Ectodermal cell (in vitro differentiated cells): ENCODE results near the gene GSDMA.

Experiments
- H3K27ac ChIP-seq: 2 replicates; pipeline ENCODE4 v1.7.0; 2013; ENCODE audit warnings: mild to moderate bottlenecking, low read depth, low read length; ENCODE audit not compliant: insufficient read depth, poor library complexity, severe bottlenecking
- H3K27me3 ChIP-seq: 2 replicates; pipeline ENCODE4 v1.7.0; 2013; ENCODE audit warnings: mild to moderate bottlenecking, low read length; ENCODE audit not compliant: insufficient read depth, control insufficient read depth, poor library complexity, severe bottlenecking
- H3K36me3 ChIP-seq: one replicate; pipeline ENCODE4 v1.7.0; 2013; ENCODE audit warnings: low read length; ENCODE audit not compliant: control insufficient read depth, insufficient read depth
- H3K4me1 ChIP-seq: one replicate; pipeline ENCODE4 v1.7.0; 2013; ENCODE audit warnings: low read length; ENCODE audit not compliant: control insufficient read depth, insufficient read depth
- H3K4me3 ChIP-seq: 2 replicates; pipeline ENCODE4 v1.7.0; 2013; ENCODE audit warnings: low read depth, low read length, control low read depth; ENCODE audit not compliant: insufficient read depth
- H3K9me3 ChIP-seq: 2 replicates; pipeline ENCODE4 v1.7.0; 2013; ENCODE audit warnings: mild to moderate bottlenecking, low read length, moderate library complexity; ENCODE audit not compliant: control insufficient read depth
- WGBS, 2 experiments: methylation state at CpG; one replicate each; pipeline ENCODE4 v1.1.7; 2013; ENCODE audit warnings: missing lambda C conversion rate in 2 of 2; 5-methylcytosine and 5-hydroxymethylcytosine counted together

The GSDMA gene

GRCh38 chr17:39929646-39930407 is 33.0 kb upstream of the GSDMA start:
- Histone ChIP-seq H3K4me1 (peaks cover 23% of the 10 kb centered on the region), H3K27ac (no peak overlapping the region), H3K4me3 (no peak overlapping the region), H3K36me3 (no peaks in the 10 kb centered on the region), H3K9me3 (no peaks in the 10 kb centered on the region), H3K27me3 (no peaks in the 10 kb centered on the region)
- WGBS, 2 experiments, result 93 to 95% methylated on average over 5 of the region's 5 CpGs

- WGBS, 2 experiments, result 83 to 88% methylated on average over 5 of the region's 5 CpGs
- no peaks in the 10 kb centered on the region for H3K36me3 ChIP-seq
- no peaks in the 10 kb centered on the region for H3K9me3 ChIP-seq
- peaks cover 4% of the 10 kb centered on the region for H3K4me1 ChIP-seq
- H3K27me3 ChIP-seq, result no peaks in the 10 kb centered on the region
- no peak overlapping the region for H3K27ac ChIP-seq
- no peak overlapping the region for H3K4me3 ChIP-seq
Observed at GRCh38 chr17:39933912-39934311, 28.9 kb upstream of the GSDMA start.

- Histone ChIP-seq H3K36me3 (no peaks in the 10 kb centered on the region), H3K4me1 (peaks cover 4% of the 10 kb centered on the region), H3K4me3 (no peak overlapping the region), H3K9me3 (no peaks in the 10 kb centered on the region), H3K27ac (no peak overlapping the region), H3K27me3 (no peaks in the 10 kb centered on the region)
- 88 to 92% methylated on average over 5 of the region's 5 CpGs for WGBS, 2 experiments
Observed at GRCh38 chr17:39934324-39934723, 28.5 kb upstream of the GSDMA start.

DNA sequence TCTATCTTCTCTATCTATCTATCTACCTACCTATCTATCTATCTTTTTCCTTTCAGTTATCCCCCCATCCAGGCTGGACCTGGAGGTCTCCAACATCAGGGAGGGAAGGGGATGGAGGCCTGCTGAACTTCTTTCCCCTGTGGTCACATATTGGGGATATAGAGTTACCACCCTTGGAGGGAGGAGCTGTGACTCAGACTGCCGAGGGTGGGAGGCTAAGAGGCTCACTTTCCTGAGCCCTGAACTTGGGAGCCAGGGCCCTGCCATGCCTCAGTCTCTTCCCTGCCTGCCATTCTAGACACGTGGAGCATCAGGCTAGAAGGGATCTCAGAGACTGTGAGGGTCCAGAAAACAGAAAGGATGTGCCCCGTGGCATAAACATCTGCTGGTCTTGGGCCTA is 26.9 kb upstream of the GSDMA start:
- no peak overlapping the region for H3K27ac ChIP-seq
- H3K36me3 ChIP-seq, result no peaks in the 10 kb centered on the region
- no peak overlapping the region for H3K4me3 ChIP-seq
- H3K27me3 ChIP-seq, result no peaks in the 10 kb centered on the region
- peaks cover 4% of the 10 kb centered on the region for H3K4me1 ChIP-seq
- H3K9me3 ChIP-seq, result no peaks in the 10 kb centered on the region
- WGBS, 2 experiments, result 77 to 82% methylated on average over 3 of the region's 3 CpGs

- 90 to 94% methylated on average over 3 of the region's 3 CpGs for WGBS, 2 experiments
Observed at GRCh38 chr17:39937447-39937846, 25.4 kb upstream of the GSDMA start.

DNA sequence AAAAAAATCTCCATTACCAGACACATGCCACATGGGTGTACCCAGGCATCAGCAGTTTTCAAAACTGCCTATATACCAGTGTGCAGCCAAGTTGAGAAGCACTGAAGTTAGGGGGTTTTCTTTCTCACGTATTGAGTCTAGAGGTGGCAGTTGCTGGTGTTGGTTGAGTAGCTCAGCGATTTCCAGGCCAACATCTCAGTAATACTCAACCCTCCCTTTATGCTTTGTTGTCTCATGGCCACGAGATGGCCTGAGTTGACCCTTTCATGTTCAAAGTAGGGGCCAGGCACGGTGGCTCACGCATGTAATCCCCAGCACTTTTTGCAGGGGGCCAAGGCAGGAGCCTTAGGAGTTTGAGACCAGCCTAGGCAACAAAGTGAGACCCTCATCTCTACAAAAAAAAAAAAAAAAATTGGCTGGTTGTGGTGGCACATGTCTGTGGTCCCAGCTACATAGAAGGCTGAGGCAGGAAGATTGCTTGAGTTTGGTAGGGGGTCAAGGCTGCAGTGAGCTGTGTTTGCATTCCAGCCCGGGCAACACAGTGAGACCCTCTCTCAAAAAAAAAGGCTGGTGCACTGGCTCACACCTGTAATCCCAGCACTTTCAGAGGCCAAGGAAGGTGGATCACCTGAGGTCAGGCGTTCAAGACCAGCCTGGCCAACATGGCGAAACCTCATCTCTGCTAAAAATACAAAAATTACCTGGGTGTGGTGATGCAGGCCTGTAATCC is 24.5 kb upstream of the GSDMA start:
- no peaks in the 10 kb centered on the region for H3K36me3 ChIP-seq
- H3K4me3 ChIP-seq, result no peak overlapping the region
- H3K9me3 ChIP-seq, result no peaks in the 10 kb centered on the region
- 80 to 87% methylated on average over 8 of the region's 8 CpGs for WGBS, 2 experiments
- H3K27ac ChIP-seq, result no peak overlapping the region
- no peaks in the 10 kb centered on the region for H3K27me3 ChIP-seq
- peaks cover 4% of the 10 kb centered on the region for H3K4me1 ChIP-seq

More at GRCh38 chr17:39937447-39937846, 25.4 kb upstream of the GSDMA start:
- H3K27ac ChIP-seq, result no peak overlapping the region
- no peak overlapping the region for H3K4me3 ChIP-seq
- H3K36me3 ChIP-seq, result no peaks in the 10 kb centered on the region
- H3K9me3 ChIP-seq, result no peaks in the 10 kb centered on the region
- no peaks in the 10 kb centered on the region for H3K27me3 ChIP-seq
- H3K4me1 ChIP-seq, result peaks cover 4% of the 10 kb centered on the region

DNA sequence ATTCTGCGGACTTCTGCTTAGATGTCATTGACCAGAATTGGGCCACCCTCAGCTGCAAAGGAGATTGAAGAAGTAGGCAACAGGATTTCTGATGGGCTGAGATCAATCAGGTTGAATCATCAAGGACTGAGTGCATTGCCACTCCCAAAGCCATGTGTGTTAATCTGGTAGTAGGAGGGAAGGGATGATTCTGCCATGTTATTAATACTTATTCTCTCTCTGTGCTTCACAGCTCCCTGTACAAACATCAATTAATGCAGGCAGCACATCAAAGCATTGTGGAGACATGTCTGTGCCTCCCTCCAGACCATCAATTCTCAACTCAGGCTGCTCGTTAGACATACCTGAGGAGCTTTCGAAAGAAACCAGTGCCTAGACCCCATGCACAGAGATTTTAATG is 23.7 kb upstream of the GSDMA start:
- Histone ChIP-seq H3K36me3 (no peaks in the 10 kb centered on the region), H3K4me1 (no peaks in the 10 kb centered on the region), H3K9me3 (no peaks in the 10 kb centered on the region), H3K27me3 (no peaks in the 10 kb centered on the region), H3K4me3 (no peak overlapping the region), H3K27ac (no peak overlapping the region)
- 87 to 93% methylated on average over 3 of the region's 3 CpGs for WGBS, 2 experiments

- Histone ChIP-seq H3K36me3 (no peaks in the 10 kb centered on the region), H3K27ac (no peak overlapping the region), H3K27me3 (no peaks in the 10 kb centered on the region), H3K9me3 (no peaks in the 10 kb centered on the region), H3K4me1 (no peaks in the 10 kb centered on the region), H3K4me3 (no peak overlapping the region)
- WGBS, 2 experiments, result 83 to 84% methylated on average over 6 of the region's 6 CpGs
Observed at GRCh38 chr17:39939588-39940419, 23.0 kb upstream of the GSDMA start.

DNA sequence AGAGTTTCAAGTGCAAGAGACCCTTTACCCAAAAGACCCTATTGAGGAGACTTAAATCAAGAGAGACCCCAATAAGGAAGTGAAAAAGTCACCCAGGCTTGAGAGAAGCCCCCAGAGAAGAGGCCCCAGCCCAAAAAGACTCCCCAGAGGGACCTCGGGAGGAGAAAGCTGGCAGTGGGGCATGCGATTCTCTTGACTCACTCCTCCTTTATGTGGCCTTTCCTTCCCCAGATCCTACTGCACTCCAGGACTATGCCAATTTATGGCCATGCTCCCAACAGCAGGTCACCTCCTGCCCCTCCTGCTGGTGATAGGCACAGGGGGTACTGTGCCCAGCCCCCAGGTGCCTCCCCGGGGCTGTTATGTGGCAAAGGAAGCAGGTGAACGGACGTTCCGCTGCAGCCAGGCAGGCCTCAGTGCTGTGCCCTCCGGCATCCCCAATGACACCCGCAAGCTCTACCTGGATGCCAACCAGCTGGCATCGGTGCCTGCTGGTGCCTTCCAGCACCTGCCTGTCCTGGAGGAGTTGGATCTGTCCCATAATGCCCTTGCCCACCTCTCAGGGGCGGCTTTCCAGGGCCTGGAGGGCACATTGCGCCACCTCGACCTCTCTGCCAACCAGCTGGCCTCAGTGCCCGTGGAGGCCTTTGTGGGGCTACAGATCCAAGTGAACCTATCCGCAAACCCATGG is 19.0 kb upstream of the GSDMA start:
- 93 to 94% methylated on average over 14 of the region's 14 CpGs for WGBS, 2 experiments
- Histone ChIP-seq H3K27me3 (no peaks in the 10 kb centered on the region), H3K36me3 (no peaks in the 10 kb centered on the region), H3K9me3 (no peaks in the 10 kb centered on the region), H3K4me3 (no peak overlapping the region), H3K4me1 (no peaks in the 10 kb centered on the region), H3K27ac (no peak overlapping the region)
